Sigmoid colon (tissue), 7 donors: ENCODE measurements around the gene NRTN. TPM values are rescaled to one million over a fixed set of nuclear protein-coding genes. Genes with fewer than 3 reads are reported as not detected.

ENCODE experiments used
- DNase-seq: peaks from one replicate; pipeline ENCODE4 v3.0.0-alpha.2; 2019
- H3K27ac ChIP-seq, 4 donors: fragments of 200-600 bp; sonication (generic); one replicate each; pipeline ENCODE4 v1.5.1; 2016 to 2019; ENCODE audit warnings: mild to moderate bottlenecking in 1 of 4
- H3K27me3 ChIP-seq, 3 donors: fragments of 200-600 bp; sonication (generic); one replicate each; pipeline ENCODE4 v1.5.1; 2019; ENCODE audit warnings: mild to moderate bottlenecking in 1 of 3
- H3K36me3 ChIP-seq, 4 donors: fragments of 200-600 bp; sonication (generic); one replicate each; pipeline ENCODE4 v1.5.1; 2016 to 2019
- H3K4me1 ChIP-seq, 4 donors: fragments of 200-600 bp; sonication (generic); one replicate each; pipeline ENCODE4 v1.5.1; 2017 to 2019
- H3K4me3 ChIP-seq, 4 donors: fragments of 200-600 bp; sonication (generic); one replicate each; pipeline ENCODE4 v1.5.1; 2017 to 2019; ENCODE audit warnings: mild to moderate bottlenecking in 2 of 4, moderate library complexity in 1 of 4
- H3K9me3 ChIP-seq, 4 donors: fragments of 200-600 bp in 3 of 4; sonication (generic) in 3 of 4; one replicate each; pipeline versions ENCODE4 v1.5.1 to v1.6.1; 2013 to 2019
- EP300 ChIP-seq, 4 donors: sonication (generic); formaldehyde crosslinking; IDR thresholded peaks; one replicate each; pipeline ENCODE4 v1.6.1; 2017; ENCODE audit warnings: antibody characterized with exemption in 4 of 4
- POLR2A ChIP-seq, 2 donors: fragments of 450-650 bp; IDR thresholded peaks; one replicate each; pipeline ENCODE4 v1.6.1; 2016; ENCODE audit warnings: antibody characterized with exemption in 2 of 2, mild to moderate bottlenecking in 2 of 2, moderate library complexity in 2 of 2
- POLR2AphosphoS5 ChIP-seq, 4 donors: sonication (generic); formaldehyde crosslinking; IDR thresholded peaks; one replicate each; pipeline ENCODE4 v1.6.1; 2017; ENCODE audit warnings: antibody characterized with exemption in 4 of 4
- WGBS, 2 donors: extraction: QIAGEN DNeasy Blood & Tissue Kit; methylation state at CpG; one replicate each; pipeline ENCODE4 v1.1.7; 2013; 5-methylcytosine and 5-hydroxymethylcytosine counted together
- intact Hi-C: fragments of 100-400 bp; cut with DNase I; formaldehyde crosslinking; loops from one replicate; pipeline ENCODE4 v1.15.1; 2023
- polyA plus RNA-seq, 3 donors: library from polyadenylated mRNA; stranded (reverse); fragments of 200-250 nt; gene quantifications; one replicate each; pipeline ENCODE4 v1.2.3, GENCODE V29; 2013
- total RNA-seq, 4 donors: library from RNA; depleted of rRNA; stranded (reverse); fragments of >200 nt; gene quantifications; one replicate each; pipeline ENCODE4 v1.1.0, GENCODE V29; 2016
- TF ChIP-seq, protein P1 (sequence below), 4 experiments: fragments of 450-650 bp in 3 of 4; fragments of 200-600 bp in 1 of 4; IDR thresholded peaks; one replicate each; pipeline ENCODE4 v1.5.1; 2016 to 2019; ENCODE audit warnings: antibody characterized with exemption in 4 of 4, mild to moderate bottlenecking in 3 of 4, moderate library complexity in 2 of 4
- donor health status: healthy with polysubstance abuse.
- donor health status: Bipolar disorder and iron deficiency.
- donor health status: healthy.

The NRTN gene
- total and polyA plus RNA-seq, 7 donors, result 1.7 to 12.2 (median 6.6) TPM; not detected in 2

DNA sequence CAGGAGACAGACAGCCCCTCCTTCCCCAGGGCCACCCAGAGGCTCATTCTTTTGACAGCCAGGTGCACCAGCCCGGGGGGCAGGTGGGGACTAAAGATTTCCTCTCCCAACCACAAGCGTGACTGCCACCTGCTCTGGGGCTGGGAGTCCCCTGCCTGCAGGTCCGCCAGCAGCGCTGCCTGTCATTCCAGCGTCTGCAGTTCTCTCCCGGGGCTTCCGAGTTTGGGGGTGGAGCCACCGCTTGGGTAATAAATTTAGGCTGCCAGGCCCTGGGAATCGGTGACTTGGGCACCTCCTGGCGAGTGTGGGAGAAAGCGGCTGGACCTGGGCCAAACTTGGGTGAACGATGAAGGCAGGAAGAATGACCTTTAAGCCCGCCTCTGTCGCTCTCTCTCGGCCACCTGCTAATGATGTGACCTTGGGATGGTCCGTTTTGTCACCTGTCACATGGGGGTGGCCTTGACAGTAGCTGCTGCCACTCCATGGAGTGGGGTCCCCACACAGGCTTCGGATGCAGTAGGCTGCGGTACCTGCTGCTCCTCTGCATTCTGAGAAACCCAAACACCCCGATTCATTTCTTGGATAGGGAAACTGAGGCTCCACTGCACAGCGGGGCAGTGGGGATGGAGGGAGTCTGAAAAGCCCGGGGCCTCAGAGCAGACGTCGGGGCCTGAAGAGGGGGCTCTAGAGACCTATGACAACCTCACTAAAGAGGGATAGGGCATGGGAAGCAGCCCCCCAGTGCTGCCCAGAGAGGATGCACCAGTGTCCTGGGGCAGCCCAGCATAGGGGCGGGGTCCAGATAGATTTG is 21.9 kb downstream of the NRTN start:
- H3K4me1 ChIP-seq, result peaks cover 0 to 45% (median 43%) of the 10 kb centered on the region in 4 donors
- H3K27me3 ChIP-seq, result peaks cover 0 to 5% (median 0%) of the 10 kb centered on the region in 3 donors
- intact Hi-C loops, result no loop called here
- peak; percentile 91 for DNase-seq
- H3K36me3 ChIP-seq, result no peaks in the 10 kb centered on the region
- TF ChIP-seq POLR2A (IDR thresholded peaks at IDR 0.05) (no peak), POLR2AphosphoS5 (IDR thresholded peaks at IDR 0.05) (peak in 2 of 4 donors; percentile 37 to 51), EP300 (IDR thresholded peaks at IDR 0.05) (no peak)
- TF ChIP-seq, protein P1, sequence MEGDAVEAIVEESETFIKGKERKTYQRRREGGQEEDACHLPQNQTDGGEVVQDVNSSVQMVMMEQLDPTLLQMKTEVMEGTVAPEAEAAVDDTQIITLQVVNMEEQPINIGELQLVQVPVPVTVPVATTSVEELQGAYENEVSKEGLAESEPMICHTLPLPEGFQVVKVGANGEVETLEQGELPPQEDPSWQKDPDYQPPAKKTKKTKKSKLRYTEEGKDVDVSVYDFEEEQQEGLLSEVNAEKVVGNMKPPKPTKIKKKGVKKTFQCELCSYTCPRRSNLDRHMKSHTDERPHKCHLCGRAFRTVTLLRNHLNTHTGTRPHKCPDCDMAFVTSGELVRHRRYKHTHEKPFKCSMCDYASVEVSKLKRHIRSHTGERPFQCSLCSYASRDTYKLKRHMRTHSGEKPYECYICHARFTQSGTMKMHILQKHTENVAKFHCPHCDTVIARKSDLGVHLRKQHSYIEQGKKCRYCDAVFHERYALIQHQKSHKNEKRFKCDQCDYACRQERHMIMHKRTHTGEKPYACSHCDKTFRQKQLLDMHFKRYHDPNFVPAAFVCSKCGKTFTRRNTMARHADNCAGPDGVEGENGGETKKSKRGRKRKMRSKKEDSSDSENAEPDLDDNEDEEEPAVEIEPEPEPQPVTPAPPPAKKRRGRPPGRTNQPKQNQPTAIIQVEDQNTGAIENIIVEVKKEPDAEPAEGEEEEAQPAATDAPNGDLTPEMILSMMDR (IDR thresholded peaks at IDR 0.05), result peak in 3 of 4 experiments; percentile 11 to 22 (median 20)
- no peak overlapping the region for H3K4me3 ChIP-seq
- peak overlapping the region; percentile 87 to 96 (median 92) for H3K27ac ChIP-seq
- no peaks in the 10 kb centered on the region for H3K9me3 ChIP-seq
- 11 to 14% methylated on average over 24 of the region's 24 CpGs for WGBS, 2 donors

DNA sequence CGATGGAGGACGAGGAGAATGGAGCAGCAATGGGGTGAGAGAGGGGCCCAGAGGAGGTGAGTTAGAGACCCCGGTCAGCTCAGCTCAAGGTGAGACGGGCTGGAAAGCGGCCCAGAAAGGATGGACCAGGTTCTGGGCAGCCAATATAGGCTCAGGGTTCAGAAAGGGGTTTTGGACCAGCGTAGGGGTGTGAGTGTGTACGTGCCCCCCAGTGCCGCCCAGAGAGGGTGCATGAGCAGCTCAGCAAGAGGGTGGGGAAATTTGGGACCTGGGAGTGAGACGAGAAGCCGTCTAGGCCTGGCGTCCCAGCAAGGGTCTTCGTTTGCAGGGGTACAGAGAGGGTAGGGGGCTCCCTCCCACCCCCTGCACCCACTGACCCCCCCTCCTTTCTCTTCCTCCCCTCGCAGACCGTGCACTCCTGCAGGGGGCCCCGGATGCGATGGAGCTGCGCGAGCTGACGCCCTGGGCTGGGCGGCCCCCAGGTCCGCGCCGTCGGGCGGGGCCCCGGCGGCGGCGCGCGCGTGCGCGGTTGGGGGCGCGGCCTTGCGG is 22.5 kb downstream of the NRTN start:
- H3K4me3 ChIP-seq, result peak overlapping the region in 3 of 4 donors; percentile 46 to 57 (median 51)
- peaks cover 0 to 5% (median 0%) of the 10 kb centered on the region in 3 donors for H3K27me3 ChIP-seq
- peak overlapping the region; percentile 87 to 96 (median 92) for H3K27ac ChIP-seq
- peaks cover 0 to 39% (median 36%) of the 10 kb centered on the region in 4 donors for H3K4me1 ChIP-seq
- intact Hi-C loops, result no loop called here
- WGBS, 2 donors, result 17 to 18% methylated on average over 37 of the region's 37 CpGs
- DNase-seq, result no peak
- no peak for TF ChIP-seq POLR2AphosphoS5 (IDR thresholded peaks at IDR 0.05)
- TF ChIP-seq, protein P1 (IDR thresholded peaks at IDR 0.05), result no peak
- TF ChIP-seq EP300 (IDR thresholded peaks at IDR 0.05), result no peak
- TF ChIP-seq POLR2A (IDR thresholded peaks at IDR 0.05), result no peak
- no peaks in the 10 kb centered on the region for H3K9me3 ChIP-seq
- no peaks in the 10 kb centered on the region for H3K36me3 ChIP-seq

DNA sequence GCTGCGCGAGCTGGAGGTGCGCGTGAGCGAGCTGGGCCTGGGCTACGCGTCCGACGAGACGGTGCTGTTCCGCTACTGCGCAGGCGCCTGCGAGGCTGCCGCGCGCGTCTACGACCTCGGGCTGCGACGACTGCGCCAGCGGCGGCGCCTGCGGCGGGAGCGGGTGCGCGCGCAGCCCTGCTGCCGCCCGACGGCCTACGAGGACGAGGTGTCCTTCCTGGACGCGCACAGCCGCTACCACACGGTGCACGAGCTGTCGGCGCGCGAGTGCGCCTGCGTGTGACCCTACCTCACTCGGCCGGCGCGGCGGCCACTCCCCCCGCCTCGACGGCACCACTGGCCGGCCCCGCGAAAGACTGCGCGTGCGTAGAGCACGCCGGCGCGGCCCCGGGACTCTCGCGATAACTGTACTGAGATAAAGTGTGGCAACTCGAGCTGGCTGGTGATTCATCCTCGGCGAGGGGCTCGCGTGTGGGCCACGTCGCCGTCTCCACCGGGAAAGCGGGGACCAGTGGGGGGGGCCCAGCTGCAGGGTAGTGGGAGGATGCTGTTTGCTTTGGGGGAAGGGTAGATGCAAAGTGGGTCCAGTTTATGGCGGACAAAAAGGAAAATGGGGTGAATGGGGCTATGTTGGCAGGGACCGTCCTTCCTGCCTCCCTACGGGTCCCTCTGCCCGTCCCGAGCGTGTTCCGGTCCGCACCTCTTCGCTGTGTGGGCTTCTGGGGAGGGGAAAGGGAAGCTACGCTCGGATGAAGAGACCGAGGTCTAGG is 23.2 kb downstream of the NRTN start:
- TF ChIP-seq, protein P1 (IDR thresholded peaks at IDR 0.05), result no peak
- TF ChIP-seq POLR2AphosphoS5 (IDR thresholded peaks at IDR 0.05), result peak; percentile 96 to 98 (median 98)
- TF ChIP-seq EP300 (IDR thresholded peaks at IDR 0.05), result peak in 1 of 4 donors; percentile 53
- peak; percentile 80 to 95 for TF ChIP-seq POLR2A (IDR thresholded peaks at IDR 0.05)
- H3K27ac ChIP-seq, result peak overlapping the region; percentile 87 to 96 (median 92)

DNA sequence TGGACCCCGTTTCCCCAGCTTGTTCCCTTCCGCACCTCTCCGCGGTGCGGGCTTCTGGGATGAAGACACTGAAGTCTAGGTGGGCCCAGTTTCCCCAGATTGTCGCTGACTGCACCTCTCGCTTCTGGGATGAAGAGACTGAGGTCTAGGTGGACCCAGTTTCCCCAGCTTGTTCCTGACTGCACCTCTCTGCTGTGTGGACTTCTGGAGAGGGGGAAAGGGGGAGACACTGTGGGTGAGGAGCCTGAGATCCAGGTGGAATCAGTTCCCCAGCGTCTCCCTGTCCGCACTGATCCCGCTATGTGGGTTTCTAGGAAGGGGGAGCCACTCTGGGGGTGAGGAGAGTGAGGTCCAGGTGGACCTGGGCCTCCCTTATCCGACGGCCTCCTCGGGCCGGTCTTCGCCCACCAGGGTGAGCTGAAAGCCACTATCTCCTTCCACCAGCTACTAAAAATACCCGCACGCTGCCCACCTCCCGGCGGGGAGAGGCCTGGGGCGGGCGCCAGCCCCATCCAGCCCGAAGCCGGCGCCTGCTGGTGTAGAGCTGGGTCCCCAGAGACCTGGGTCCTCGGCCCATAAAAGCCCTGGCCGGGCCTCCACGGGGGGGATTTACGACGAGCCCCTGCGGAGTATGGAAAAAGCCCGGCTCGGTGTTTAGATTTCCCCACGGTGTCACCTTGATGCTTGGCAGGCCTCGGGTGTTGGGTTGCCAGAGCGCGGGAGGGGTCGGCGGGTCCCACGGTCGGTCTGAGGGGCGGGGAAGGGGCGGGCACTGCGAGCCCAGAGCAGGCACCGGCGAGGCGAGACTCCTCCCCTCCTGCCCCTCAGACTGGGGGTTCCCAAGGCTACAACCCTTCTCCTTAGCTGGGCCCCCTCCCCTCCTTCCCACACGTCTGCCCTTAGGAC is 24.0 kb downstream of the NRTN start:
- peak overlapping the region; percentile 38 to 57 (median 48) for H3K4me3 ChIP-seq
- H3K4me1 ChIP-seq, result peaks cover 0 to 35% (median 33%) of the 10 kb centered on the region in 4 donors
- intact Hi-C loops, result loop anchor here (2.0 kb wide), 2 partner anchors 52 to 62 kb away; no protein-coding TSS in a partner anchor
- H3K9me3 ChIP-seq, result no peaks in the 10 kb centered on the region
- 16 to 67% methylated on average over 47 of the region's 47 CpGs for WGBS, 2 donors
- H3K27ac ChIP-seq, result peak overlapping the region; percentile 87 to 96 (median 92)
- DNase-seq, result peak; percentile 93
- H3K27me3 ChIP-seq, result peaks cover 0 to 5% (median 0%) of the 10 kb centered on the region in 3 donors
- H3K36me3 ChIP-seq, result no peaks in the 10 kb centered on the region
- TF ChIP-seq, protein P1 (IDR thresholded peaks at IDR 0.05), result peak in 1 of 4 experiments; percentile 21
- peak in 2 of 4 donors; percentile 44 to 59 for TF ChIP-seq EP300 (IDR thresholded peaks at IDR 0.05)
- peak; percentile 65 to 84 (median 78) for TF ChIP-seq POLR2AphosphoS5 (IDR thresholded peaks at IDR 0.05)
- no peak for TF ChIP-seq POLR2A (IDR thresholded peaks at IDR 0.05)

More for the DNA sequence above, 23.2 kb downstream of the NRTN start:
- intact Hi-C loops, result loop anchor here (2.0 kb wide), 2 partner anchors 53 to 63 kb away; no protein-coding TSS in a partner anchor
- Histone ChIP-seq H3K4me1 (peaks cover 0 to 35% (median 33%) of the 10 kb centered on the region in 4 donors), H3K9me3 (no peaks in the 10 kb centered on the region), H3K36me3 (no peaks in the 10 kb centered on the region), H3K27me3 (peaks cover 0 to 5% (median 0%) of the 10 kb centered on the region in 3 donors), H3K4me3 (peak overlapping the region; percentile 38 to 57 (median 48))
- WGBS, 2 donors, result 3 to 10% methylated on average over 91 of the region's 91 CpGs
- peak; percentile 96 for DNase-seq
